Measurements from ENCODE around the gene EEIG1. TPM values are rescaled to one million over a fixed set of nuclear protein-coding genes. Genes with fewer than 3 reads are reported as not detected.

Gene EEIG1
- total RNA-seq, 1 donor from 2014 or later, result 26.4 TPM

DNA sequence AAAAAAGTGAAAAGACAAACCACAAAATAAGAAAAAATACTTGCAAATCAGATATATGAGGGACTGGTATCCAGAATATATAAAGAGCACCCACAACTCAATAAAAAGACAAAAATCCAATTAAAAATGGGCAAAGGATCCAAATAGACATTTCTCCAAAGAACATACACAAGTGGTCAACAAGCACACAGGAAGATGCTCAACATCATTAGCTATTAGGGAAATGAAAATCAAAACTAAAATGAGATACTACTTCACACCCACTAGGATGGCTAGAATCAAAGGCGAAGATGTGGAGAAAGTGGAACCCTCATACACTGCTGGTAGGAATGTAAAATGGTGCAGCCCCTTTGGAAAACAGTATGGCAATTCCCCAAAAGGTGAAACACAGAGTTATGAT, 22.1 kb downstream of the EEIG1 start:
- Histone ChIP-seq H3K4me2 (ENCODE audit: low read length) (no peak overlapping the region), H3K27me3 (ENCODE audit: insufficient read depth, low read length) (no peaks in the 10 kb centered on the region), H3K4me1 (ENCODE audit: insufficient read depth, low read length) (peaks cover 11% of the 10 kb centered on the region), H3K36me3 (ENCODE audit: insufficient read depth, low read length) (no peaks in the 10 kb centered on the region), H2AFZ (ENCODE audit: low read depth, low read length) (no peak overlapping the region), H3K27ac (ENCODE audit: low read depth, low read length) (no peak overlapping the region), H4K20me1 (ENCODE audit: insufficient read depth, low read length) (peaks cover 63% of the 10 kb centered on the region), H3K79me2 (ENCODE audit: insufficient read depth, low read length) (peaks cover 46% of the 10 kb centered on the region), H3K9ac (ENCODE audit: low read length) (no peak overlapping the region), H3K4me3 (ENCODE audit: insufficient read depth, low read depth, low read length) (no peak overlapping the region), H3K9me3 (ENCODE audit: insufficient read depth, low read depth, low read length) (no peaks in the 10 kb centered on the region)
- peaks cover 7% of the 10 kb centered on the region for H3K4me1 Mint-ChIP-seq (ENCODE audit: low read depth, unreplicated experiment)
- FAIRE-seq (no peak), DNase-seq (ENCODE audit: low read depth) (no peak)
- no peak for TF ChIP-seq EZH2 (IDR thresholded peaks at IDR 0.05; ENCODE audit: insufficient read depth, low read length)
- TF ChIP-seq, protein P1, sequence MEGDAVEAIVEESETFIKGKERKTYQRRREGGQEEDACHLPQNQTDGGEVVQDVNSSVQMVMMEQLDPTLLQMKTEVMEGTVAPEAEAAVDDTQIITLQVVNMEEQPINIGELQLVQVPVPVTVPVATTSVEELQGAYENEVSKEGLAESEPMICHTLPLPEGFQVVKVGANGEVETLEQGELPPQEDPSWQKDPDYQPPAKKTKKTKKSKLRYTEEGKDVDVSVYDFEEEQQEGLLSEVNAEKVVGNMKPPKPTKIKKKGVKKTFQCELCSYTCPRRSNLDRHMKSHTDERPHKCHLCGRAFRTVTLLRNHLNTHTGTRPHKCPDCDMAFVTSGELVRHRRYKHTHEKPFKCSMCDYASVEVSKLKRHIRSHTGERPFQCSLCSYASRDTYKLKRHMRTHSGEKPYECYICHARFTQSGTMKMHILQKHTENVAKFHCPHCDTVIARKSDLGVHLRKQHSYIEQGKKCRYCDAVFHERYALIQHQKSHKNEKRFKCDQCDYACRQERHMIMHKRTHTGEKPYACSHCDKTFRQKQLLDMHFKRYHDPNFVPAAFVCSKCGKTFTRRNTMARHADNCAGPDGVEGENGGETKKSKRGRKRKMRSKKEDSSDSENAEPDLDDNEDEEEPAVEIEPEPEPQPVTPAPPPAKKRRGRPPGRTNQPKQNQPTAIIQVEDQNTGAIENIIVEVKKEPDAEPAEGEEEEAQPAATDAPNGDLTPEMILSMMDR (IDR thresholded peaks at IDR 0.05; ENCODE audit: insufficient read depth, low read depth, low read length), result no peak
- peaks cover 5% of the 10 kb centered on the region for H3K36me3 Mint-ChIP-seq (ENCODE audit: low read depth, unreplicated experiment)
- peaks cover 3% of the 10 kb centered on the region for H3K9me3 Mint-ChIP-seq (ENCODE audit: unreplicated experiment)
- no peak overlapping the region for H3K27ac Mint-ChIP-seq (ENCODE audit: unreplicated experiment)
- H3K27me3 Mint-ChIP-seq (ENCODE audit: low read depth, unreplicated experiment), result no peaks in the 10 kb centered on the region
- no peak overlapping the region for H3K4me3 Mint-ChIP-seq (ENCODE audit: unreplicated experiment)

DNA sequence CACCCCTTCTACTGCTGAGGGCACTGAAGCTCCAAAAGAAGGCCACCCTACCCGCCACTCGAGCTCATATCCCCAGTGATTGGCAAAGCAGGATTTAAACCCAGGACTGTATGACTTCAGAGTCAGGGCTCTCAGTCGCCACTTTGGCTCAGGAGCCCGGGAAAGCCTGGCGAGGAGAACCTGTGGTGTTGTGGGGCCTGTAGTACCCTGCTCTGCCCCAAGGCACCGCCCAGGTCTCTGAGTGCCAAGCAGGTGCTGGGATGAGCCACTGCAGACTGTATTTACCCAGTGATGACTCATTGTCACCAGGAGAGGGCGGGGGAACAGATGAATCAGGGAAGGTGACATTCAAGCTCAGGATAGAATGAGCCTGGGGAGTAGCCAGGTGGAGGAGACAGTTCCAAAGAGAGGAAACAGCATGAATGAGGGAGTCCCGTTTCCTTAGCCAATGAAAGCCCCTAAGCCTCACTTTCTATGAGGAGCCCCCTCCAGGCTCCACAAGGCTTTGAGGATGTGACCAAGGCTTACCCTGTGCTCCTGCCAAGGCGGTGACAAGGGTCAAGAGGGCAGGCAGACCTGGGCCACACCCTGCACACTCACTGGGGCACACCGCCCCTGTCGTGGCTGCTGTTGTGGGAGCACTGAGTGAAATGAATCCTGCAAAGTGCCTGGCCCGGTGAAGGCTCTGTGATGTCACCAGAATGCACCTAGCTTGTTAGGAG, 25.3 kb downstream of the EEIG1 start:
- H3K27me3 ChIP-seq (ENCODE audit: insufficient read depth, low read length), result no peaks in the 10 kb centered on the region
- peak; percentile 23 for DNase-seq (ENCODE audit: low read depth)
- TF ChIP-seq, protein P1 (IDR thresholded peaks at IDR 0.05; ENCODE audit: insufficient read depth, low read depth, low read length), result no peak
- no peak for TF ChIP-seq EZH2 (IDR thresholded peaks at IDR 0.05; ENCODE audit: insufficient read depth, low read length)
- FAIRE-seq, result no peak
- H3K27ac ChIP-seq (ENCODE audit: low read depth, low read length), result no peak overlapping the region
- H3K4me1 ChIP-seq (ENCODE audit: insufficient read depth, low read length), result peaks cover 14% of the 10 kb centered on the region
- no peaks in the 10 kb centered on the region for H3K9me3 Mint-ChIP-seq (ENCODE audit: unreplicated experiment)
- peak overlapping the region; percentile 8 for H3K9ac ChIP-seq (ENCODE audit: low read length)
- peaks cover 7% of the 10 kb centered on the region for H3K4me1 Mint-ChIP-seq (ENCODE audit: low read depth, unreplicated experiment)
- no peak overlapping the region for H3K4me2 ChIP-seq (ENCODE audit: low read length)
- H3K36me3 ChIP-seq (ENCODE audit: insufficient read depth, low read length), result no peaks in the 10 kb centered on the region
- no peak overlapping the region for H2AFZ ChIP-seq (ENCODE audit: low read depth, low read length)
- no peak overlapping the region for H3K4me3 ChIP-seq (ENCODE audit: insufficient read depth, low read depth, low read length)
- no peak overlapping the region for H3K4me3 Mint-ChIP-seq (ENCODE audit: unreplicated experiment)
- H3K9me3 ChIP-seq (ENCODE audit: insufficient read depth, low read depth, low read length), result no peaks in the 10 kb centered on the region
- H3K27ac Mint-ChIP-seq (ENCODE audit: unreplicated experiment), result no peak overlapping the region
- peaks cover 28% of the 10 kb centered on the region for H3K79me2 ChIP-seq (ENCODE audit: insufficient read depth, low read length)
- no peaks in the 10 kb centered on the region for H3K27me3 Mint-ChIP-seq (ENCODE audit: low read depth, unreplicated experiment)
- peaks cover 5% of the 10 kb centered on the region for H3K36me3 Mint-ChIP-seq (ENCODE audit: low read depth, unreplicated experiment)
- peaks cover 65% of the 10 kb centered on the region for H4K20me1 ChIP-seq (ENCODE audit: insufficient read depth, low read length)

DNA sequence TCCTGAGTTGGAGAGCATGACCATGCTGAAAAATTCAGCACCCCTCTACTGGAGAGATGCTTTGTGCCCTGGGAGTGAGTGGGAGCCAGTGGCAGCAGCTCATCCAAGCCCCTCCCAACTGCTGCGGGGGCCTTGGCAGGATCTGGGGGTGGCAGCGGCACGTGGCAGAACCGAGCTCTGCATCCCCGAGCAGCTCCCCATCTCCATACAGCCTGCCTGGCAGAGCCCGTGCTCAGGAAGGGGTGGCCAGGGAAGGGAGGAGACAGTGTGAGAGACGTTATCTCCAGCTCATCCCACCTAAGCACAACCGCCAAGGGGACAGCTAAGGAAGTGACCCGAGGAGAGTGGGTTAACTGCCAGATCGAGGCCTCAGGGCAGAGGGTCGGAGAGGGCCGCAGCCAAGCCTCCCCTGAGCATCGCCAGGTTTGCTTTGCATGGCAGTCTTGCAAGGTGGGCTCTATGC, 25.9 kb downstream of the EEIG1 start:
- Histone ChIP-seq H3K36me3 (ENCODE audit: insufficient read depth, low read length) (no peaks in the 10 kb centered on the region), H4K20me1 (ENCODE audit: insufficient read depth, low read length) (peaks cover 64% of the 10 kb centered on the region), H3K79me2 (ENCODE audit: insufficient read depth, low read length) (peaks cover 28% of the 10 kb centered on the region), H3K9me3 (ENCODE audit: insufficient read depth, low read depth, low read length) (no peaks in the 10 kb centered on the region), H3K27ac (ENCODE audit: low read depth, low read length) (no peak overlapping the region), H3K27me3 (ENCODE audit: insufficient read depth, low read length) (no peaks in the 10 kb centered on the region), H3K4me1 (ENCODE audit: insufficient read depth, low read length) (peaks cover 14% of the 10 kb centered on the region), H3K4me2 (ENCODE audit: low read length) (no peak overlapping the region), H3K4me3 (ENCODE audit: insufficient read depth, low read depth, low read length) (no peak overlapping the region), H2AFZ (ENCODE audit: low read depth, low read length) (no peak overlapping the region), H3K9ac (ENCODE audit: low read length) (no peak overlapping the region)
- peaks cover 5% of the 10 kb centered on the region for H3K36me3 Mint-ChIP-seq (ENCODE audit: low read depth, unreplicated experiment)
- FAIRE-seq (no peak), DNase-seq (ENCODE audit: low read depth) (no peak)
- H3K4me1 Mint-ChIP-seq (ENCODE audit: low read depth, unreplicated experiment), result peaks cover 5% of the 10 kb centered on the region
- H3K27ac Mint-ChIP-seq (ENCODE audit: unreplicated experiment), result no peak overlapping the region
- H3K9me3 Mint-ChIP-seq (ENCODE audit: unreplicated experiment), result no peaks in the 10 kb centered on the region
- H3K4me3 Mint-ChIP-seq (ENCODE audit: unreplicated experiment), result no peak overlapping the region
- TF ChIP-seq, protein P1 (IDR thresholded peaks at IDR 0.05; ENCODE audit: insufficient read depth, low read depth, low read length), result no peak
- no peak for TF ChIP-seq EZH2 (IDR thresholded peaks at IDR 0.05; ENCODE audit: insufficient read depth, low read length)
- H3K27me3 Mint-ChIP-seq (ENCODE audit: low read depth, unreplicated experiment), result no peaks in the 10 kb centered on the region

Data from astrocyte (in vitro differentiated cells and primary cell).